HepG2 (cell line): ENCODE data around the gene FMC1. TPM values are rescaled to one million over a fixed set of nuclear protein-coding genes. Genes with fewer than 3 reads are reported as not detected.
A peak's percentile ranks its signal among the peaks of the same experiment; 100 is the strongest.

ENCODE experiments used
- ATAC-seq: fragments of 200-7000 bp; cut with Tn5 transposase; 3 replicates; pipeline ENCODE4 v1.9.1; 2020; ENCODE audit warnings: mild to moderate bottlenecking, moderate library complexity
- BruUV-seq: library from RNA; stranded (reverse); fragments of 400-500 nt; replicated peaks from 2 replicates; lab custom pipeline; 2021; lab: Mats Ljungman, UMichigan
- CTCF ChIA-PET: fragments of 300-600 bp; formaldehyde crosslinking; extraction: SDS; loops from one replicate; lab custom pipeline; 2021; ENCODE audit warnings: low total read pairs, inconsistent platforms, low intra/inter-chr PET ratio; lab: Yijun Ruan, JAX
- POLR2A ChIA-PET: fragments of 350-600 bp; sonication (Branson Sonifier 250); formaldehyde crosslinking; loops from one replicate; lab custom pipeline; 2020; ENCODE audit warnings: antibody characterized with exemption, inconsistent platforms; lab: Yijun Ruan, JAX
- DNase-seq: peaks from one replicate; pipeline ENCODE4 v3.0.0-alpha.2; 2015; ENCODE audit warnings: low spot score
- FAIRE-seq: peaks from 3 replicates; lab custom pipeline; 2011; peaks lifted over from hg19 to GRCh38; lab: Jason Lieb, UNC
- H2AFZ ChIP-seq: one replicate; pipeline ENCODE4 v1.6.1; 2011; ENCODE audit warnings: low read length, inconsistent platforms
- H3K27ac ChIP-seq: fragments of 300-600 bp; 3 replicates; pipeline ENCODE4 v1.8.0; 2011; ENCODE audit warnings: mixed run types, mild to moderate bottlenecking, mixed read lengths, low read length, inconsistent platforms; ENCODE audit not compliant: insufficient read depth; ENCODE audit errors: extremely low read length
- H3K27me3 ChIP-seq, 2 experiments: fragments of 200-600 bp in 1 of 2; 2 replicates in 1 of 2; 3 replicates in 1 of 2; pipeline versions ENCODE4 v1.6.0 to v1.8.0; 2011; ENCODE audit warnings: low read length in 2 of 2, mild to moderate bottlenecking in 2 of 2, moderate library complexity in 2 of 2, inconsistent platforms in 1 of 2; ENCODE audit not compliant: insufficient read depth in 2 of 2, control insufficient read depth in 1 of 2
- H3K36me3 ChIP-seq, 2 experiments: fragments of 200-600 bp in 1 of 2; replicated peaks in 1 of 2; 2 replicates in 1 of 2; 3 replicates in 1 of 2; pipeline versions ENCODE4 v1.5.1 to v1.8.0; 2011; ENCODE audit warnings: low read length in 2 of 2, inconsistent platforms in 1 of 2; ENCODE audit not compliant: insufficient read depth in 2 of 2, control insufficient read depth in 1 of 2
- H3K4me1 ChIP-seq: 2 replicates; pipeline ENCODE4 v1.5.1; 2012; ENCODE audit warnings: low read length, inconsistent platforms; ENCODE audit not compliant: insufficient read depth
- H3K4me2 ChIP-seq: 2 replicates; pipeline ENCODE4 v1.6.0; 2011; ENCODE audit warnings: low read depth, low read length, inconsistent platforms
- H3K4me3 ChIP-seq, 3 experiments: fragments of 200-600 bp in 1 of 3; sonication (generic), shearing (Covaris generic) in 1 of 3; replicated peaks in 1 of 3; 2 replicates each; pipeline ENCODE4 v1.5.1; 2011 to 2016; ENCODE audit warnings: low read length in 3 of 3, inconsistent platforms in 2 of 3, low read depth in 2 of 3, mild to moderate bottlenecking in 2 of 3, control low read depth in 1 of 3, mixed read lengths in 1 of 3; ENCODE audit not compliant: insufficient read depth in 1 of 3
- H3K79me2 ChIP-seq: one replicate; pipeline ENCODE4 v1.6.1; 2011; ENCODE audit warnings: low read length, inconsistent platforms; ENCODE audit not compliant: insufficient read depth
- H3K9ac ChIP-seq: 2 replicates; pipeline ENCODE4 v1.6.0; 2011; ENCODE audit warnings: mild to moderate bottlenecking, low read depth, low read length, inconsistent platforms; ENCODE audit not compliant: insufficient read depth
- H3K9me3 ChIP-seq: 2 replicates; pipeline ENCODE4 v1.5.1; 2012; ENCODE audit warnings: mild to moderate bottlenecking, low read length
- H4K20me1 ChIP-seq: 2 replicates; pipeline ENCODE4 v1.6.0; 2011; ENCODE audit warnings: inconsistent platforms, mild to moderate bottlenecking, low read length, moderate library complexity; ENCODE audit not compliant: insufficient read depth
- DDIT3 ChIP-seq: sonication (generic); formaldehyde crosslinking; IDR thresholded peaks from 2 replicates; pipeline ENCODE4 v1.4.0; 2020; ENCODE audit warnings: mild to moderate bottlenecking, missing genetic modification reagents
- FOXA1 ChIP-seq, 2 experiments: fragments of 450-650 bp in 1 of 2; sonication (generic) in 1 of 2; formaldehyde crosslinking in 1 of 2; IDR thresholded peaks; 2 replicates each; pipeline versions ENCODE4 v1.4.0 to v1.6.1; 2016 to 2020; ENCODE audit warnings: missing genetic modification reagents in 1 of 2
- FOXA3 ChIP-seq: IDR thresholded peaks from 2 replicates; pipeline ENCODE4 v1.6.1; 2016; ENCODE audit warnings: missing genetic modification reagents, missing compliant biosample characterization
- PPARG ChIP-seq: conservative IDR thresholded peaks from 2 replicates; pipeline ENCODE4 v1.6.1; 2016; ENCODE audit warnings: missing biosample characterization, missing genetic modification reagents
- SAP130 ChIP-seq: IDR thresholded peaks from 2 replicates; pipeline ENCODE4 v1.6.1; 2016; ENCODE audit warnings: low read depth
- SETDB1 ChIP-seq: sonication (generic); formaldehyde crosslinking; IDR thresholded peaks from 2 replicates; pipeline ENCODE4 v1.5.1; 2020; ENCODE audit warnings: missing genetic modification reagents, mild to moderate bottlenecking, borderline replicate concordance
- WGBS: methylation state at CpG from one replicate; pipeline ENCODE4 v1.1.6; 2017; ENCODE audit warnings: low lambda C conversion rate; 5-methylcytosine and 5-hydroxymethylcytosine counted together
- in situ Hi-C: cut with HindIII; loops from 2 replicates; pipeline ENCODE4 v1.10.0; 2017; ENCODE audit warnings: low pct_unique_long_range_greater_than_20kb; ENCODE audit not compliant: extremely low pct_ligation_motif_present
- intact Hi-C: fragments of 100-400 bp; cut with micrococcal nuclease; formaldehyde crosslinking; loops from one replicate; pipeline ENCODE4 v1.10.0; 2022; ENCODE audit not compliant: unreplicated experiment
- polyA plus RNA-seq, 8 experiments: library from polyadenylated mRNA; depleted of rRNA in 3 of 8; stranded (reverse) in 7 of 8; unstranded in 1 of 8; fragments of >200 nt; fragmentation: Illumina TruSeq in 4 of 8; extraction: Trizol in 4 of 8; gene quantifications; 2 replicates each; pipeline versions ENCODE4 v1.2.1 to v1.2.3, GENCODE V29; 2011 to 2016; ENCODE audit warnings: low read depth in 4 of 8, missing spikeins in 1 of 8, mixed read lengths in 1 of 8; ENCODE audit not compliant: insufficient read depth in 1 of 8
- total RNA-seq, 5 experiments: library from RNA; depleted of rRNA; stranded (reverse); fragments of >200 nt; fragmentation: Illumina TruSeq; extraction: Trizol; gene quantifications; 2 replicates each; pipeline ENCODE4 v1.2.3, GENCODE V29; 2016; ENCODE audit warnings: low read depth in 1 of 5

Gene FMC1
- total and polyA plus RNA-seq, 2 of the 13 experiments (the other 11 are each of a cell fraction or from before 2014, with no cell fraction given) = 39.2 to 50.7 TPM

GRCh38 chr7:139360948-139361307 lies 19.8 kb downstream of the FMC1 start:
- Histone ChIP-seq H3K9ac (peak overlapping the region; percentile 98), H3K36me3 (peaks cover 6 to 13% of the 10 kb centered on the region in 2 experiments; a peak in 3 of 5 replicates)
- FAIRE-seq = no peak
- TF ChIP-seq DDIT3 (CRISPR knock-in tag) (no peak), FOXA1 (IDR thresholded peaks at IDR 0.05) (0 out of 2 replicates have a peak, but pooled peaks have one; percentile 29), FOXA1 (CRISPR knock-in tag; IDR thresholded peaks at IDR 0.05) (0 out of 2 replicates have a peak, but pooled peaks have one; percentile 29), PPARG (CRISPR knock-in tag) (no peak), FOXA3 (CRISPR knock-in tag) (0 out of 2 replicates have a peak, but pooled peaks have one; percentile 7)
- TF ChIP-seq, all 625 proteins: peak for 2
- Histone ChIP-seq H3K27me3 (no peaks in the 10 kb centered on the region), H4K20me1 (peaks cover 17% of the 10 kb centered on the region; the same call in 1 of the 2 replicates), H3K9me3 (no peaks in the 10 kb centered on the region), H2AFZ (no peak overlapping the region), H3K4me2 (peak overlapping the region; percentile 90), H3K4me3 (peak overlapping the region; percentile 70 to 97 (median 89)), H3K79me2 (peaks cover 57% of the 10 kb centered on the region), H3K4me1 (peaks cover 41% of the 10 kb centered on the region), H3K27ac (peak overlapping the region; percentile 99)
- POLR2A ChIA-PET = interaction anchor here (1.6 to 2.3 kb wide), 3 partner anchors 9 to 23 kb away, joined by 5 to 30 read pairs (median 9); partner anchors contain the start of gene FMC1
- ATAC-seq (no peak), DNase-seq (no peak)
- intact Hi-C loops (no loop called here), in situ Hi-C loops (no loop called here)
- BruUV-seq = no TSS peak
- 0% methylated on average over 2 of the region's 2 CpGs for WGBS
- CTCF ChIA-PET = no interaction called here

- H3K4me1 ChIP-seq = peaks cover 43% of the 10 kb centered on the region
- H3K36me3 ChIP-seq = peaks cover 6 to 13% of the 10 kb centered on the region in 2 experiments; a peak in 4 of 5 replicates
- H3K9me3 ChIP-seq = no peaks in the 10 kb centered on the region
- H3K4me2 ChIP-seq = peak overlapping the region; percentile 90
- 28% methylated on average over 3 of the region's 3 CpGs for WGBS
- H2AFZ ChIP-seq = no peak overlapping the region
- FAIRE-seq = no peak
- no TSS peak for BruUV-seq
- no peak for ATAC-seq
- POLR2A ChIA-PET = no interaction called here
- CTCF ChIA-PET = no interaction called here
- no peaks in the 10 kb centered on the region for H3K27me3 ChIP-seq
- no peak for DNase-seq
- TF ChIP-seq SAP130 (CRISPR knock-in tag) = 0 out of 2 replicates have a peak, but pooled peaks have one; percentile 13
- TF ChIP-seq SETDB1 = no peak
- TF ChIP-seq, all 625 proteins: peak for 1
- Histone ChIP-seq H3K9ac (peak overlapping the region; percentile 98), H3K27ac (peak overlapping the region; percentile 99), H4K20me1 (peaks cover 17% of the 10 kb centered on the region; the same call in 1 of the 2 replicates), H3K79me2 (peaks cover 63% of the 10 kb centered on the region), H3K4me3 (peak overlapping the region; percentile 70 to 97 (median 89); a peak in 5 of 6 replicates)
- intact Hi-C loops = no loop called here
- in situ Hi-C loops = no loop called here
Observed at GRCh38 chr7:139361523-139361922, 20.4 kb downstream of the FMC1 start.
